Activated CD4-positive, alpha-beta T cell treated with anti-CD3 and anti-CD28 coated beads, Interleukin-2, amount 50 U/mL, for 24 hours (primary cell): ENCODE results near the gene NCAPH2.

Experiments
- DNase-seq, 2 donors: peaks; one replicate each; pipeline ENCODE4 v3.0.0-alpha.2; 2020; ENCODE audit warnings: low read depth in 1 of 2, low spot score in 1 of 2

The NCAPH2 gene

GRCh38 chr22:50474710-50475651, 33.0 kb upstream of the NCAPH2 start, which contains the start of gene SBF1:
TSS of gene SBF1 (minus strand) at chr22:50475035. CDS start at chr22:50474840, 195 bp downstream.
- DNase-seq: peak; percentile 76 to 79

GRCh38 chr22:50475652-50476002, 32.4 kb upstream of the NCAPH2 start:
- DNase-seq: no peak

DNA sequence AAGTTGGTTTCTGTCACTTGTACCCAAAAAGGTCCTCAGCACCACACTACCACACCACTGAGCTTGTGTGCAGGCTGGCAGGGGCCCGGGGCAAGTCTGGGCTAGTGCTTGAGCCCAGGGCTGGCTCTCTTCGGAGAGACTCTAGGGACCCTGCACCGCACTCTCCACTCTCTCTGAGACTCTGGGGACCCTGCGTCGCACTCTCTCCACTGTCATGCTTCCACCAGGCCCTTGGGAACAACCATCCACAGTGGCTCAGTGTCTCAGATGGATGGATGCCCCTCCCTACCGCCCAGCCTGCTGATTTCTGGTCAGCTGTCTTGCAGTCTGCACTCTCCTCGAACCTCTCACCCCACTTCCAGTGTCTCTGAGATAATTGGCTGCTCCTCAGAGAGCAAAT, 31.2 kb upstream of the NCAPH2 start:
- no peak for DNase-seq

GRCh38 chr22:50477923-50478322, 30.1 kb upstream of the NCAPH2 start:
- DNase-seq: no peak

- no peak for DNase-seq
Observed at GRCh38 chr22:50479721-50480120, 28.3 kb upstream of the NCAPH2 start.

DNA sequence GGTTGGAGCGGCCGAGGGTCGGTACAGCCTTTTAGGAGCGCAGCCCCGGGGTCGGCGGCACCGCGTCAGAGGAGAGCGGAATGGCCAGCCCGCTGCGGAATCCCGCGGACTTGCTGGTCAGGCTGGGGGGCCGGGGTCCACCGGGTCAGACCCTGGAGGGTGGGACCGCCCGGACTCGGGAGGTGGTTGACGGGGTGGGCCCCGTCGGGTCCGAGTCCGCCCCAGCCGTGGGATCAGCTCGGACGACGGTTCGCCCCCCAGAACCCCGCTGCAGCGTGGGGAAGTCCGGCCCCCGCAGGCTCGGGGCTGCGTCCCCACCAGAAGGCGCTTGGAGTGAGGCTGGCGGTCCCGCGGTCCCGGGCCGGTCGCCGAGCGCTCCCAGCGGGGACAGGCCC, 27.0 kb upstream of the NCAPH2 start:
- no peak for DNase-seq

- peak in 1 of 2 donors; percentile 30 for DNase-seq
Observed at GRCh38 chr22:50481440-50482106, 26.5 kb upstream of the NCAPH2 start, which contains the start of gene ADM2. TSS of gene ADM2 (plus strand) at chr22:50481543. CDS start at chr22:50481848, 305 bp downstream.

DNA sequence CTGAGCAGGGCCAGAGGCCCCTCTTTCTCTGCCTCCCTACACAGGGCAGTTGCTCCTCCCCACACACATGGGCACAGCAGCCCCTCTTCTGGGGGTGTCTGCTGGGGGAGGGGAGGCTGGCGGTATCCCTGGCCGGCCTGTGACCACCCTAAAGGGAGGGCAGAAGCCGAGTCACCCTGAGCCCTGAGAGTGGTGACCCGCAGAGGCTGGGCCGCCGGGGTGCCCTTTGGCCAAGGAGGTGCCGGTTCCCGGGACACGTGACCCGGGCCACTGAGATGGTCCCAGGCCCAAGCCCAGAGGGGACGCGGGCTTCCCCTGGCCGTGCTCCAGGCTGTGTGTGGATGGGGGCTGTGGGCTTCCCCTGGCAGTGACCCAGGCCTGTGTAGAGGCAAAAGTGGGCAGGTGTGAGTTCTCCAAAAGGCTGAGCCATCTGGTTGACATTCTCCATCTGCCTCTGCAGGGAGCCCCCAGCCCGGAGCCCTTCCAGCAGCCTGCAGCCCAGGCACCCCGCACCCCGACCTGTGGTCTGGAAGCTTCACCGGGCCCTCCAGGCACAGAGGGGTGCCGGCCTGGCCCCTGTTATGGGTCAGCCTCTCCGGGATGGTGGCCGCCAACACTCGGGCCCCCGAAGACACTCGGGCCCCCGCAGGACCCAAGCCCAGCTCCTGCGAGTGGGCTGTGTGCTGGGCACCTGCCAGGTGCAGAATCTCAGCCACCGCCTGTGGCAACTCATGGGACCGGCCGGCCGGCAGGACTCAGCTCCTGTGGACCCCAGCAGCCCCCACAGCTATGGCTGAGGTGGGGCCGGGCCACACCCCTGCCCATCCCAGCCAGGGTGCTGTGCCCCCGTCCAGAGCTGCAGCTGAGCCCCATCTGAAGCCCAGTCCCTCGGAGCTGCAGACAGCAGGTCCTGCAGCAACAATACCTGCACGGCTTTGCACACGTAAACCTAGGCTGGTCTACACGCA, 25.6 kb upstream of the NCAPH2 start:
- no peak for DNase-seq

GRCh38 chr22:50483106-50483505, 24.9 kb upstream of the NCAPH2 start:
- no peak for DNase-seq

DNA sequence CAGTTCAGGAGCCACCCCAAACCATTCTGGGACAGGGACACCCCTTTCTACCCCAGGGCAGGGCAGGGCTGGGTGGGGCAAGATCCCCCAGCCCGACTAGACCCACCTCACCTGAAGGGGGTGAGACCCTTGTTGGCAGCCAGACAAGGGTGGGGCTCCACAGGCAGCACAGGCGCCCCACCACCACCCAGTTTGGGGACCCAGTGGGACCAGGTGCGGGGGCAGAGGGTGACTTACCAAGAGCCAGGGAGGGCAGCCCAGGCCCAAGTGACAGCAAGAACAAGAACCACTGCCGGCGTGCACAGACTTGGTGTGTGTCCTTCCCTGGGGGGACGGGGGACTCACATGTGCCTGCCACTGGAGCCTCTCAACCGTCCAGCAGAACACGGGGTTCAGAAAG, 24.5 kb upstream of the NCAPH2 start:
- DNase-seq: no peak

GRCh38 chr22:50483977-50484853, 23.8 kb upstream of the NCAPH2 start:
- DNase-seq: no peak

GRCh38 chr22:50485221-50486131, 22.5 kb upstream of the NCAPH2 start:
- no peak for DNase-seq

DNA sequence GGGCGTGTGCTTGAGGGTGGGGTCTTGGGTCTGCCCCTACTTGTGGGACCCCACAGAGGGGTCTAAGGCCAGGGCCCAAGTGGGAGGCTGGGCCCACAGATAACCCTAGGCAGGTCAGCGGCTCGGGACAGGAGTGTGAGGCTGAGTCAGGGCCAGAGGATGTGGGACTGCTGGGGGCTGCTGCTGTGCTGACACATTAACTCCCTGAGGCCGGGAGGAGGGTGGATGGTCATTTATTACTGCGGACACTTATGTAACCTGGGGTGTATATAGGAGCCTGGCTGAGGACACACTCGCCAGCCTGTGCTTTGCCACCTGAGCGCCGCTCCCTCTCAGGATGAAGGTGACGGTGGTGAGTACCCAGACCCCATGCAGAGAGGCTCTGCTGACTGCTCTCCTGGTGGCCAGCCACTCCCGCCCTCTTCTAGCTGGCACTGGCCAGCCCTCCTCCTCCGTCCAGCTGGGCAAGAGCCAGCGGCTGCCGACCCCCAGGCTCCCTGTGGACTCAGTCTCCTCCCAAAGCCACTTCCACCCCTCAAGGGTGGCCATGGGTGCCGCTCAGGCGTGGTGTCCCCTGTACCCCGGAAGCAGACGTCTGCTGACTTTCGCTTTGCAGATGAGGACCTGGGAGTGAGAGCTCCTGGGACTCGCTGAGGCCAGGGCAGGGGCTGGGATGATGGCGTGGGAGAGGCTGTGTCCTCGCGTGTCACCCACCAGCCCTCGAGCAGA, 21.3 kb upstream of the NCAPH2 start, which contains the start of gene MIOX:
Gene MIOX, plus strand, starts transcription at position 299 of the 729 bp plus-strand sequence. Its CDS starts 39 bp downstream, at position 338.
- DNase-seq: no peak

DNA sequence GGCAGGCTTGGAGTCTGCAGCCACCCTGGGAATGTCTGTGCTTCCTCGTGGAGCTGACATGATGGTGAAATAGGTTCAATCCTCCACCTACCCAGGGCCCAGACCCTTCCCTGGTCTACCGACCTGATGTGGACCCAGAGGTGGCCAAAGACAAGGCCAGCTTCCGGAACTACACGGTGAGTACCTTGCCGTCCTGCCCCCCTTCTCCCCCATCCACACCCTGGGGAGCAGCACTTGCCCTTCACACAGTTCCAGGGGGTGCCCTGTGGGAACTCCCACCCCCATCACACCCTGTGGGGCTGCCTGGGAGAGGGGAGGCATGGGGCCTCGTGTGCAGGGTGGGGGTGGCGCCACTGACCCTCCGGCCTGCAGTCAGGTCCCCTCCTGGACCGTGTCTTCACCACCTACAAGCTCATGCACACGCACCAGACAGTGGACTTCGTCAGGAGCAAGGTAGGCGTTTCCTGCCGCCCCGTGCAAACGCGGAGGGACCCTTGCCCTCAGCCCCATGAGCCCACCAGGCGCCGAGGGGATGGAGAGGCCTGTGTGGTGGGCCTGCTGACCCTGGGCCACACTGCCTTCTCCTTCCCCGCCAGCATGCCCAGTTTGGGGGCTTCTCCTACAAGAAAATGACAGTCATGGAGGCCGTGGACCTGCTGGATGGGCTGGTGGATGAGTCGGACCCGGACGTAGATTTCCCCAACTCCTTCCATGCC, 20.6 kb upstream of the NCAPH2 start:
- DNase-seq: no peak

DNA sequence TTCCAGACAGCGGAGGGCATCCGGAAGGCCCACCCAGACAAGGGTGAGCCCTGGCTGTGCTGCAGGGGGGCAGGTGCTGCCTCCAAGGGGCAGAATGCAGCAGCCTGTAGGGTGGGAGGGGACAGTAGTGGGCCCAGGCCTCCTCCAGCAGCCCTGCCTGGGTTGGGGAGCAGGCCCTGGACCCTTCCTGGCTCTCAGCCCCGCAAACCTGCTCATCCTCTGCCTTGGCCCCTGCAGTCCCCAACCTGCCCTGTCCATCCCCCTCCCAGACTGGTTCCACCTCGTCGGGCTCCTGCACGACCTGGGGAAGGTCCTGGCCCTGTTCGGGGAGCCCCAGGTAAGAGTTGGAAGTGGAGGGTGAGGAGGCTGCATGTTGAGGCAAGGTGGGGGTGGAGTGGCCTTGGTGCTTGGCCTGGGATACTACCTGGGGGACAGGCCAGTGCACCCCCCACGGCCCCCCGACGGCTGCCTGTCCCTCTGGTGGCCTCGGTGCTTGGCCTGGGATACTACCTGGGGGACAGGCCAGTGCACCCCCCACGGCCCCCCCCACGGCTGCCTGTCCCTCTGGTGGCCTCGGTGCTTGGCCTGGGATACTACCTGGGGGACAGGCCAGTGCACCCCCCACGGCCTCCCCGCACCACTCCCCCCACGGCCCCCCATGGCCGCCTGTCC, 19.9 kb upstream of the NCAPH2 start:
- DNase-seq: no peak

DNA sequence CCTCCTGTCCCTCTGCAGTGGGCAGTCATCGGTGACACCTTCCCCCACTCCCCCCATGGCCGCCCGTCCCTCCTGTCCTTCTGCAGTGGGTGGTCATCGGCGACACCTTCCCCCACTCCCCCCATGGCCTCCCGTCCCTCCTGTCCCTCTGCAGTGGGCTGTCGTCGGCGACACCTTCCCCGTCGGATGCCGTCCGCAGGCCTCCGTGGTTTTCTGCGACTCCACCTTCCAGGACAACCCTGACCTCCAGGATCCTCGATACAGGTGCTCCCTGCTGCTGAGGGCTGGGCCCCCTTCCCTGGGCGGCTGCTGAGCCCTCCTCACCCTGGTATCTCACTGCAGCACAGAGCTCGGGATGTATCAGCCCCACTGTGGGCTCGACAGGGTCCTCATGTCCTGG, 19.1 kb upstream of the NCAPH2 start:
- no peak for DNase-seq
